Measurements from ENCODE around the gene TUBB3.
"Not testable (repeated sequence)": the region's sequence is repeated elsewhere in the genome, so short reads cannot be mapped to it uniquely, and the experiment has no call there.

The TUBB3 gene

GRCh38 chr16:89917773-89918452 is 5.2 kb upstream of the TUBB3 start:
- in situ Hi-C loops (cut with MboI; ENCODE audit: low sequenced_read_pairs) = no loop called here

- in situ Hi-C loops (cut with MboI; ENCODE audit: low sequenced_read_pairs) = no loop called here
These were observed 4.4 kb upstream of the TUBB3 start, which contains the start of gene MC1R for GRCh38 chr16:89918453-89919347. Gene MC1R (plus strand): TSS chr16:89918862. CDS start chr16:89919259, 397 bp downstream.

- in situ Hi-C loops (cut with MboI; ENCODE audit: low sequenced_read_pairs) = no loop called here
These were observed 3.4 kb upstream of the TUBB3 start for GRCh38 chr16:89919535-89920406.

GRCh38 chr16:89920723-89921122 is 2.4 kb upstream of the TUBB3 start:
- in situ Hi-C loops (cut with MboI; ENCODE audit: low sequenced_read_pairs) = no loop called here

GRCh38 chr16:89921131-89921701 is 1.9 kb upstream of the TUBB3 start:
- in situ Hi-C loops (cut with MboI; ENCODE audit: low sequenced_read_pairs) = no loop called here

GRCh38 chr16:89921702-89922476 is 1.3 kb upstream of the TUBB3 start:
- in situ Hi-C loops (cut with MboI; ENCODE audit: low sequenced_read_pairs) = no loop called here

- in situ Hi-C loops (cut with MboI; ENCODE audit: low sequenced_read_pairs) = no loop called here
These were observed 662 bp upstream of the TUBB3 start for GRCh38 chr16:89922477-89922883.

GRCh38 chr16:89923640-89924296 is 626 bp downstream of the TUBB3 start:
- in situ Hi-C loops (cut with MboI; ENCODE audit: low sequenced_read_pairs) = no loop called here

- in situ Hi-C loops (cut with MboI; ENCODE audit: low sequenced_read_pairs) = no loop called here
These were observed 1.3 kb downstream of the TUBB3 start for GRCh38 chr16:89924297-89924924.

- in situ Hi-C loops (cut with MboI; ENCODE audit: low sequenced_read_pairs) = no loop called here
These were observed 1.8 kb downstream of the TUBB3 start for GRCh38 chr16:89924925-89925307.

GRCh38 chr16:89925596-89926079 is 2.5 kb downstream of the TUBB3 start:
- in situ Hi-C loops (cut with MboI; ENCODE audit: low sequenced_read_pairs) = no loop called here

GRCh38 chr16:89931305-89931896 is 8.3 kb downstream of the TUBB3 start:
- in situ Hi-C loops (cut with MboI; ENCODE audit: low sequenced_read_pairs) = no loop called here

GRCh38 chr16:89931964-89932363 is 8.8 kb downstream of the TUBB3 start:
- in situ Hi-C loops (cut with MboI; ENCODE audit: low sequenced_read_pairs) = no loop called here

GRCh38 chr16:89934019-89934418 is 10.9 kb downstream of the TUBB3 start:
- in situ Hi-C loops (cut with MboI; ENCODE audit: low sequenced_read_pairs) = not testable (repeated sequence)

- in situ Hi-C loops (cut with MboI; ENCODE audit: low sequenced_read_pairs) = no loop called here
These were observed 11.7 kb downstream of the TUBB3 start for GRCh38 chr16:89934611-89935553.

- in situ Hi-C loops (cut with MboI; ENCODE audit: low sequenced_read_pairs) = not testable (repeated sequence)
These were observed 12.5 kb downstream of the TUBB3 start for GRCh38 chr16:89935620-89936019.

- in situ Hi-C loops (cut with MboI; ENCODE audit: low sequenced_read_pairs) = no loop called here
These were observed 12.9 kb downstream of the TUBB3 start for GRCh38 chr16:89936034-89936433.
